Vagina (tissue), 2 donors: ENCODE data around the gene KDM7A.

ENCODE experiments used
- CTCF ChIP-seq, 3 experiments: fragments of 450-650 bp in 2 of 3; fragments of 200-600 bp in 1 of 3; sonication (generic) in 1 of 3; IDR thresholded peaks; one replicate each; pipeline ENCODE4 v1.5.1; 2017 to 2019; ENCODE audit warnings: antibody characterized with exemption in 3 of 3, mild to moderate bottlenecking in 2 of 3, moderate library complexity in 2 of 3
- POLR2AphosphoS5 ChIP-seq, 2 donors: sonication (generic); formaldehyde crosslinking; IDR thresholded peaks; one replicate each; pipeline ENCODE4 v1.9.0; 2017; ENCODE audit warnings: antibody characterized with exemption in 2 of 2, mild to moderate bottlenecking in 2 of 2, low read depth in 1 of 2; ENCODE audit not compliant: insufficient read depth in 1 of 2

GRCh38 chr7:140213684-140214074 is 36.9 kb upstream of the KDM7A start:
- TF ChIP-seq CTCF (IDR thresholded peaks at IDR 0.05): no peak
- no peak for TF ChIP-seq POLR2AphosphoS5 (IDR thresholded peaks at IDR 0.05; ENCODE audit: insufficient read depth in 1 of 2, low read depth in 1 of 2)
